NCI-H2227 (cell line): ENCODE data around the gene ST8SIA5.

Source experiments
- DNase-seq: peaks from one replicate; lab custom pipeline; 2025; ENCODE audit not compliant: unreplicated experiment; lab: John Stamatoyannopoulos, UW

ST8SIA5 gene

DNA sequence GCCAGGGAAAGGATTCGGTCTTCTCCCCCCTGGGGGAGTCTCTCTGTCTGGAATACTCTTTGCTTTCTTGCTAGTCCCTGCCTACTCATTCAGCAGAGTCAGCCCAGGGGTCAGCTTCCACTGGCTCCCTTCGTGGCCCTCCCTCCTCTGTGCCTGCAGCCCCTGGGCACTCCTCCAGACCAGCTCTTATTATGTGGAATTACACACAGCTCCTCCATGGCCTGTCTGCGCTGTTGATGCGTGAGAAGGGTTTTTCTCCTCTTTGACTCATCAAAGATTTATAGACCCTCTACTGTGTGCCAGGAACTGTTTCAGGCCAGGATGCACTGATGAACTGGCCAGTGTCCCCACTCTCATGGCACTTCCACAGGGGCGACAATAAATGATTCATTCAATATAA lies 44.4 kb downstream of the ST8SIA5 start:
- DNase-seq = peak; percentile 19

DNA sequence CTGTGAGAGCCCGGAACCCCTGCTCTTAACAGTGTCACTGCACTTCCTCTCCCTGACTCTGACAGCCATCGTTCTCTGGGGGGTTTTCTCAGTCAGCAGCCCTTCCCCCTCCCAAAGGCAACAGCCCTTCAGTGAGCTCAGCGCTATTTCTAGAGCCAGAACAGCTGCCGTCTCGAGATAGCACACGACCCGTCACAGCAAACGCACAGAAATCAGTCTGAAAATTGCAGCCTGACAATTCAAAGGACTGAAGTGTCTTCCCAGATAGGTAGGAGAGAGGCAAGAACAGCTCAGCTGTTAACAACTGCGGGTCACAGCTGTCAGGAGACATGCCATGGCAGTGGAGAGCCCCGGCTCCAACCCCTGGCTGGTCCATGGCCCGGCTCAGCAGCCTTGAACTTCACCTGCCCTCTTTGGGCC lies 45.4 kb downstream of the ST8SIA5 start:
- peak; percentile 79 for DNase-seq

DNA sequence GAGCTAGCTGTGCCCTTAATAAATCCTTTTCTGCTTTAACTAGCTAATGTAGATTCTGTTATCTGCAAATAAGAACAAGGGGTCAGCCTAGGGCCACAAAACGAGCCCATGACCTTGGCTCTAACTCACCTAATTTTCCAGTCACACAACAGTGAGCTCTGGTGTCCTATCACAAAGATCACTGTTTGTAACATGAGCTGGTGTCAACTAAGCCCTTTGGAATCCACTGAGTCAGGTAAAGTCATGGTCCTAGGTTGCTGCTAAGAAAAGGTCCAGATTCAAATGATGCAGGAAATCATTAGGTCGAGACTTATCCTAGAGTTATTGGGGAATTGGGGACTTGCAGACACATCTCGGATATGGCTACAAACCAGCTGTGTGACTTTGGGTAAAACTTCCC lies 49.9 kb downstream of the ST8SIA5 start:
- no peak for DNase-seq

DNA sequence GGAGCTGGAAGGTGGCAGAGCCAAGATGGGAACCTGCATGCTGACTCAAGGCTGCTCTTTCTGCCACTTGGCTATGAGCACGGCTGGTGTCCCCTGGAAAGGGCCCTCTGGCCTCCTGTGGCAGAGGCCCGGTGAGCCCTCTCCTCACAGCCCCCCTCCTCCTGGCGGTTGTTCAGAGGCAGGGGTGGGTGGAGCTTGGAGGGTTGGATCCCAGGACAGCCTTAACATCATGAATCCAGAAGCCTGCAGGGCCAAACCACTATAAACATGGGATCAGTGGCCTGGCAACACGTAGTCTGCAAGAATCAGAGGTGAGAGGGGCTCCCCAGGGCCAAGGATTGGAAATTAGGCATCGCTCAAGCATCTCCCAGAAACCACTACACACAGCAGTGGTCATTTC lies 51.3 kb downstream of the ST8SIA5 start:
- DNase-seq = peak; percentile 16

DNA sequence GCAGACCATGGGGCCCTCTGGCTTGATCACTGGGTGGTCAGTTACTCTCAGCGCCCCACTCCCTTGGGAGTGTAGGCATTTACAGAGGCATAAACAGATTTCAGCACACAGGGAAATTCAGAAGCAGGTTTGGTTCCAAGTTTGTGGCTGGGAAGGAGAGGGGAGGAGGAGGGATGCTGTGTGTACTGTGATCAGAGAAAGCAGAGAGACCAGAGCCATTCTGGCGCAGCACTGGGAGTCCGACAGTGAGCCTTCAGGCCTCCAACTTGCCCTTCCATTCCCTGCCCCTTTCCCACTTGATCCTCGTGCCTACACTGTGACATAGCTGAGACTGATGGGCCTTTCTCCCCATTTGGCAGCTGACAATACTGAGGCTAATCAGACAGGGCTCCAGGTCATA lies 52.0 kb downstream of the ST8SIA5 start:
- DNase-seq = no peak

DNA sequence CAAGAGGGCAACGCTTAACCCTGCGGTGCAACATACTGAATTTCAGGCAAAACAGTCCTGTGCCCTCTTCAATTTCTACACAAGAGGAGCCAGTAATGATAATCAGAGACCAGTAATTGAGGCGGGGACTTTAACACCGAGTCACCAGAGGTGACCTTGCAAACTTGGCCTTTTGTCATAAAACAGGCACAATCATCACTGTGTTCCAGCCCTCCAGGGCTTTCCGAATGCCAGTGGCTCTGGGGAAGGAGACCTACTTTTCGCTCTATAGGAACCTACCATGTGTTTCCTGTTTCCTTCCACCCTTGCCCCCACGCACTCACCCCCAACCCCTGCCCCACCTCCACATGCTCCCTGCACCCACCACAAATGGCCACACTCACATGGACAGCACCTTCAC lies 52.7 kb downstream of the ST8SIA5 start:
- DNase-seq = no peak

DNA sequence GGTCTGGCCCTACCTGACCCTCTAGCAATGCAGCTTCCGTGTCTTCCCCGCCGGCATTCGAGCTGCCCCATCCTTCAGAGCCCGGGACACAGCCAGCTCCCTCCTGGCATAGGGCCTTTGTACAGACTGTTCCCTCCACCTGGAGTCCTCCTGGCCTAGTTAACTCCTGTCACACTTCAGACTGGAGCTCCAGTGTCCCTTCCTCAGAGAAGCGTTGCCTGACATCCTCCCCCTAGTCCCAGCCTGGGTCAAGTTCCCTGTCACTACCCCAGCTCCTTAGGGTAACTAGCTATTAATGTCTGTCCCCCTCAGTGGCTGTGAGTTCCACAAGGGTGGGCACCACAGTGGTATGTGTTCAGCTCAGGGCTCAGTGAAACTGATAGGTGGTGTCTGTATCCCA lies 54.4 kb downstream of the ST8SIA5 start:
- no peak for DNase-seq

DNA sequence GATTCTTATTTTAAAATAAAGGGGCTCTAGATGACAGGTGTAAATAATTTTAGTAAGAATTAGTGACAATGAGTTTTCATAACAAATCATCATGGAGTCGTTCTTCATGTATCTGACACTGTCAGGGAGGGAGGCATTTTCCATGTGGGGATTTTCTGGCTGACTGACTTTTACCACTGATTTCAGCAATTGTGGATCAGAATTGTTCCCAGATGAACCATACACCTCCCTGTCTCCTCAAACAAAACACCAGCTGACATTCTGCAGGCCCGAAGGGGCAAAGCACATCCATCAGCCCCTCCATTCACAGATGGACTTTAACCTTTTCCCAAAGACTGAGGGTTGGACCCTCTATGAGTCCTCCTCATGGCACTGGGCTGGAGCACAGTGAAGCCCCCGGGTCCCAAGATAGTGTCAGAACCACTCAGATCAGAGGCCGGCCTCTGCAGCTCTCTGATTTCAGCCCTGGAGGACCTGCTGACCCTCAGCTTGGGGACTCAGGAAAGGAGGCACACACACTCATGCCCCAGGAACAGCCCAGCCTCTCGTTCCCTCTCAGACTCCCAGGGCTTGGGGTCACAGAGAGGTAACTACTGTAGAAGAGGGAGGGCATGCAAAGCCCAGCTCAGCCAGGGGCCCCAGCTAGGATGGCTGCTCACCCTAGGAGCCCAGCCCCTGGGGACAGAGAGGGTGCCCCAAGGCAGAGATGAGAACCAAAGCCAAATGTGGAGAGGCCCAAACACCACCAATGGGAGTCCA lies 56.6 kb downstream of the ST8SIA5 start:
- DNase-seq = no peak

DNA sequence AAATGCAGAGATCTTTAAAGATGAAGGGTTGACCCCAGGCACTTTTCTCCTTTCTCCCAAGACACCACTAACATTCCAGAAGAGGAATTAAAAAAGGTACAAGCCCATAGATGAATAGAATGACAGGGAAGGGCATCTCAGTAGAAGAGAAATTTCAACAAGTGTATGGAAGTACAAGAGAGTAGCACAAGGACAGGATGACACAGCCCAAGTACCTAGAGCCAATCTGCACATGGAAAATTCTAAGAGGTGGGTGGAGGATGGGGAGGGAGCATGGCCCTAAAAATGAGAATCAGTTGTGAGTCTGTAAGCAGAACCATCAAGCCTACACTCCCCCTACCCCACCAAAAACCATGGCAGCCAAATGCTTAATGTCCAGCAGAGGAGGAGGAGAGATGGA lies 60.2 kb downstream of the ST8SIA5 start:
- DNase-seq = no peak

DNA sequence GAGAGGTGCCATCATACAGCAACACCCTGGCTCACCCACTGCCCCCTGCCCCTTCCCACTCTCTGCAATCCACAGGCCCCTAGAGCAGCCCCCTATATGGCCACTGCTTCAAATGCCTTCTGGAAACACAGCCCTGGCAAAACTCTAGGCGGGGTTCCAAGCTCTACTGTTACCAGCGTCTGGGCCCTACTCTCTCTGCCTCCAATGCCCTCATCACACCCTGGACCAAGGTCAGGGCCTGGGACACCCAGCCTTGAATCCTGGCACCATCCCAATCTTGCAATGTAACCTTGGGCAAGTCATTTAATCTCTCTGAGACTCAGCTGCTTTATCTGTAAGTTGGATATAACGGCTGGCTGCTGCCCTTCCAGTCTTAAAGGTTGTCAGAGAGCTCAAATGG lies 60.6 kb downstream of the ST8SIA5 start:
- DNase-seq = no peak

DNA sequence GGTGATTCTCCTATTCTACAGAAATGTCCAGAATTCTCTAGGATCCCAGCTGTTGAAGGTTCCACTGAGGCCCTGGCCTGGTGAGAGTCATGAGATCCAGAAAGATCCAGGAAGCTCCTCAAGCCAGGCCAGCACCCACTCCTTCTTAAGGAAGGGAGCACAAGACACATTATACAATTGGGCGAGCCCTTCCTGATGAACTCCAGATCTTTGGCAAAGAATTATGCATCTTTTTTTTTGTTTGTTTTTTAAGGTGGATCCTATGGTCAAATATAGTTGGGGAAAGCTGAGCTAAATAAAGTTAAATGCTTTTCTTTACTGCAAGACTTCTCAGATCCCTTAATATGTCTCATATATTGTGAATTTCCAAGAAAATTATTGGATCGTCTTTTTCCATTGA lies 62.9 kb downstream of the ST8SIA5 start:
- DNase-seq = no peak

DNA sequence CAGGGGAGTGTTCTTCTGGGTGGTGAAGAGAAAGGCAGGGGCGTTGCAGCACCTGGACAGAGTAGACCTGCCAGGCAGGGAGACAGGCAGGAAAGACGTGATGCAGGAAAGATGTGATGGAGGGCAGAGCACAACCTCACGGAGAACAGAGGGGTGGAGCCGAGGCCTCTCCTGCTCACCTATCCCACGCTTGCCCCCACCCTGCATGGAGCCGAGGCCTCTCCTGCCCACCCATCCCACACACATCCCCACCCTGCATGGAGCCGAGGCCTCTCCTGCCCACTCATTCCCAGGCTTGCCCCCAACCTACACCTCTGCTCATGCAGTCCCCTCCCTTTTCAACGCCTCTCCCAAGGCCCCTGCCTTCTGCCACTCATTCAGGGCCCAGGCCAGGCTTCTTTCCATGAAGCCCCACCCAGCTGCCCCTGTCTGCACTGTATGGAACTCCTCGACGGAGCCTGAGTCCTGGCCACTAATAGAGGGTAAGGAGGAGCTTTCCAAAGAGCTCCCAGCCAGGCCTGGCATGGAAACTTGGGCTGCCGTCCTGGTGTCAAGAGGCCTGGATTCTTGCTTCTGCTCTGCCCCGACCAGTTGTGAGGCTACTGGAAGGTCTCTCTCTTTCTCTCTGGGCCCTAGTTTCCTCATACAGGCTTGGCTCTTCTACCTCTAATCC lies 67.9 kb downstream of the ST8SIA5 start:
- no peak for DNase-seq

DNA sequence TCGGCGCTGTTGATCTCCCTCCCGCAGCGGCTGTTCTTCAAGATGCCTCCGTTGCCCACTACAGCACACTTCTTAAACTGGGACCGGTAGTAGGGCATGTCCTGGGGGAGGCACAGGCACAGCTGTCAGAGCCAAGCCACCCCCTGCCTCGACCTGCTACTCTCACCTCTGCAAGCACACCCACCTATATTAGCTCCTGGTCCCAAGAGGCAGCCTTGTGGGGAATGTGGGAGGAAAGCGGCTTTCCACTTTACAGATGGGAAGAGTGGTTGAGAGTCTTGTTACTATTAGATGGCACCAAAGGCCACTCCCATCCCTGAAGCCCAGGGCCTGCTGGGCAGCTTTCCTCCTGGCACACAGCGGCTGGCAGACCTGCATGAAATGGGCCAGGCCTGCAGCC lies 70.7 kb downstream of the ST8SIA5 start:
- DNase-seq = no peak

DNA sequence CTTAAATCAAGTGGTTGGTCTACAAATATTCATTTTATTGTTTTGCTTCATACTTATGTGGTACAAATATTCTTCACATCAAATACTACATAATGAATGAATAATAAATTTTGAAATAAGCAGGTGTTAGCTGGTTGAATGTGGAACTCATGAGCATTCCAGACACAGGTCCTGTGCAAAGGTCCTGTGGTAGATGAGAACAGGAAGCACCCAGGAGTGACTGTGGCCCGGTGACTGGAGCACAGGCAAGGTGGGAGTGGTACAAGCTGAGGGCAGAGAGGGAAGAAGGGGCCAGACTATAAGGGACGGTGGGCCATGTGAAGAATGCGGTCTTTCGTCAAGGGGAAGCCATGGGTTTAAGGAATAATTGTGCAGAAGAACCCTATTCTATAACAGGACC lies 73.6 kb downstream of the ST8SIA5 start:
- DNase-seq = no peak

DNA sequence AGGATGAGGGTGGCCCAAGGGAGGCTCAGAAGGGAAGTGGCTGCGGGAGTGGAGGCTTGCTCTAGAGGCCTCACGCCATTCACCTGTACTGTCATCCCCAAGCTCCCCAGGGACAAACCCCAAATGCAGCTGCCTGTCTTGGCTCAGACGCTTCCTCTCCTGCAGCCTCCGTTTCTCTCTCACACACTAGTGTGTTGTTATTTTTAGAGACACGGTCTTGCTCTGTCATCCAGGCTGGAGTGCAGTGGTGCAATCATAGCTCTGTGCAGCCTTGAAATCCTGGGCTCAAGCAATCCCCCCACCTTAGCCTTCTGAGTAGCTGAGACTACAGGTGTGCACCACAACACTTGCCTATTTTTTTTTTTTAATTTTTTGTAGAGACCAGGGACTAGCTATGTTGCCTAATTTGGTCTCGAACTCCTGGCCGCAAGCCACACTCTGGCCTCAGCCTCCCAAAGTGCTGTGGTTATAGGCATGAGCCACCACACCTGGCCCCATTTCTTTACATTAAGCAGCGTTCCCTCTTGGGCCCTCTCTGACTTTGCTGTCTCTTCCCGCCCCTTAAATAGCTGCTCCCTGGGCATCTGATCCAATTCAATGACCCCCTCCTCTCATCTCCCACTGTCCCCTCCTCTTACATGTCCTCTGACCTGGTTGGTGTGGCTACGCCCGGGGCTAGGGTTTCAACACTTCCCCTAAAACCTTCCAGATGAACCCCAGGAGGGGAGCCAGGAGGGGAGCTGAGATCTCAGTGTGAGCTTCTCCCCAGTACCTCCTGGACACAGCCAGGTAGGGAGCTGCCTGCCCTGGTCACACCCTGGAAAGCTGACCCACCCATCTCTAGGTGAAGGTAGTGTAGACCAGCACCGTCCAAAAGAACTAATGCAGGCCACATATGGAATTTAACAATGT lies 75.8 kb downstream of the ST8SIA5 start:
- no peak for DNase-seq

DNA sequence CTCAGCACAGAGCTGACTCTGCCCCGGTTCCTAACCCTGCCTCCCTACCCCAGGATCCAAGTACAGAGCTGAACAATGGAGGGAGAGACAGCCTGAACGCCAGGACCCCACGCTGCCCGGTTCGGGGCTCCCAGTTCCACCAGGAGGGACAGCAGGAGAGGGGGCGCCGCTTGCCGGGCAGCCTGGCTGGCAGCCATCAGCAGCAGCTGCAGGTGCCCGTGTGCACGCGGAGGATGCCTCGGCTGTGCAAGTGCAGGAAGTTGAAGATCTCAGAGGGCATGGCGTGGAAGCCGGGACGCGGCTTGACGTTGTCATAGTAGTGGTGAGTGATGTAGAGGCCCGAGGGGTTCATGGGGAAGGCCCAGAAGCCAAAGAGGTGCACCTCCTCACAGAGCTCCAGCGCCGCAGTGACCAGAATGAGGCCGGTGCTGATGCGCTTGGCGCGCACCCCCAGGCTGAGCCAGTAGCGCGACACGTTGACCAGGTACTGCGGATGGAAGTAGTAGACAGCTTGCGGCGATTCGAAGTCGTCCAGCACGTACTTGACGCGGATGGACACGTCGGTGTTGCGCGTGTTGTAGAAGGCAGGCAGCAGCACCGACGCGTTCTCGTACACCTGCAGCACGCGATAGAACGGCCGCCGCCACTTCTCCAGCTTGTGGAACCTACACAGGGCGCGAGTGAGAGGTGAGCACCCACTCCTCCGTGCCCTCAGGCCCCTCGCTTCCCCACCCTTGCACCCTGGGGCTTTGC lies 76.8 kb downstream of the ST8SIA5 start:
- DNase-seq = no peak

DNA sequence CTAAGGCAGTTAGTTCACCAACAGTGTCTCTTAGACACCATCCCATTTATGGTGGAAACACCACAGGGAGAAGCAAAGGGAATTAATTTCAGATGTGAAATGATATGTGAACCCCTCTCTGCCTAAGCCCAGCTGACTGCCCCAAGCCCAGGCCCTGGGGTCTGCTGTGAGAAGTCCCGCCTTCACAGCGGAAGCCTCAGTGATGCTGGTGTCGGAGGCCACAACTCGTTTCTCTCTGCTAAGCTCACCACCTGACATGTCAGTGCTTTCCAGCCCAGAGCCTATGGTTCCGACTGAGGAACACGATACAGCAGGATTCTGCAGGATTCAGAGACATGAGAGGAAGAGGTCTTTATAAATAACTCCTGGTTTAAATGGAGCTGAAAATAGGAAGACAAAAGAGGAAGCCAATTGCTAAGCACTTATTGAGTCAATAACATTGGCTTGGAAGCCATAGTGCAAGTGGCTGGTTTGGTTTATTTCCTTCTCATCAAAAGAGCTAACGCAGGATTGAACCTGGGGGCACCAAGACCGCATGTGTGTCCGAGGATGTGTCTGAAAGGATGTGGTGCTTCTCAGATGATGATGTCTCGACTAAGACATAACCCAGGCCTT lies 78.0 kb downstream of the ST8SIA5 start:
- DNase-seq = no peak

DNA sequence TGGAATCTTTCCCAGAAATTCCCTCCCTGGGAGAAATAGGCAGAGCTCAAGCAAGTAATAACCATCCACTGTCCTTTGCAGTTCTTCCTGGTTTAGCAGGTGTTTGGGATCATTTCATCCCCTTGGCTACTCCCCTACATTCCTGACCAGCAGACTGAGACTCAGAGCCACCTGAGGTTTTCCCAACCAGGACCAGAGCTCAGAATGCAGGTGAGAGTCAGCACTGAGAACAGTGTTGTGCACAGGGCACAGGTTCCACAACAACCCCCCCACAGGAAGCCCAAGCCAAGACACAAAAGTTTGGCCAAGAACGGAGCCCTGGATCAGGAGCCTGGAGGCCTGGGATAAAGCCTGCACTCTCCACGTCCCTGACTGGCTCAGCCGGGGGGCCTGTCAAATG lies 78.8 kb downstream of the ST8SIA5 start:
- DNase-seq = no peak

DNA sequence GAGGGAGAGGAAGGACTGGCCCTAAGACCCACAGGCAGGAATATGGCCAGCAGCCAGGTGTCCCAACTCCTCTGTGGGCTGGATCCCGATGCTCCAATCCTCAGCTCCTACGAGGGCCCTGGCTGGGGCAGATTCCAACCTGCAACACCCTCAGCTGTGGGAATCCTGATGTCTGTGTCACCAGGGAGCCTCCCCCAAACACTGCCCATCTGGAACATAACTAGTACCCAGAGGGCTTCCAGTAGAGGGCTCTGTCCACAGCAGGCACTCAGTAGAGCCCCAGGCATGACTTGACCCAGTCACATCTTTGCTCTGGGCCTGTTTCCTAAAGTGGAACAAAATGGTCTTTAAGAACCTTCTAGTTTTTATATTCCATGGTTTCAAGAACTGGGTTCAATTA lies 79.2 kb downstream of the ST8SIA5 start:
- no peak for DNase-seq

DNA sequence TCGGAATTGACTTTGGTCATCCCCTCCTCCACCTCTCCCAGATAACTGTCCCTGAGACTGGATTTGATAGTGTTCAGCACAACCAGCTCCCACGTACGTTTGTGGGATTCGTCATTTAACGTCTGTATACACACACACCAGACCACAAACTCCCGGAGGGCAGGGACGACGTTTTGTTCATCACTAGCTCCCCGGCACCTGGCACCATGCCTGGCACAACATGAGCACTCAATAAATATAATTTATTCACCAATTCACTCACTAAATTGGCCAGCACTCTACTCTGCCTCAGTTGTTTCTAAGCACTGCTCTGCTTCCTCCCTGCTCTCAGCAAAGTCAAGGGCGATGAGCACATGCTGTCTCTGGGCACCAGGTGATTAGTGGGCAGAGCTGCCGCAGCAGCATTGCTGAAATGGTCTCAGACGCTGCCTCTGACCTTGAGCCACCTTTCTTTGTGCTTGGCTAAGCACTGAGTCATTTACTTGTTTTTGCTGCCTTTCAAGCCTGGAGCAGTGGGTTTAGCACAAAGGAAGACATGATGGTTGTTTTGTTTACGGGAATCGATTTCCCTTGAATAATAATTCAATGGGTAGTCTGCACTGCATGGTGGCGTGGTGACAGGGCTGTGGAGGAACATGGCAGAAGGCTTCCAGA lies 80.5 kb downstream of the ST8SIA5 start:
- DNase-seq = peak; percentile 80
